Neural cell (in vitro differentiated cells): ENCODE measurements around the gene HIPK2. TPM values are rescaled to one million over a fixed set of nuclear protein-coding genes. Genes with fewer than 3 reads are reported as not detected.

Experiments
- H2AFZ ChIP-seq: fragments of 200-600, 300-800 bp; sonication (generic), shearing (Covaris generic); 2 replicates; pipeline ENCODE4 v1.6.0; 2014; ENCODE audit warnings: low read depth, mild to moderate bottlenecking, antibody characterized with exemption, low read length, moderate library complexity
- H3F3A ChIP-seq: fragments of 200-600 bp; shearing (Covaris generic); 2 replicates; pipeline ENCODE4 v1.6.1; 2016; ENCODE audit warnings: mild to moderate bottlenecking, moderate library complexity, mixed read lengths, antibody characterized with exemption, low read length; ENCODE audit not compliant: insufficient read depth, poor library complexity, severe bottlenecking
- H3K27ac ChIP-seq: fragments of 200-600, 300-800 bp; sonication (generic), shearing (Covaris generic); 2 replicates; pipeline ENCODE4 v1.5.1; 2014; ENCODE audit warnings: mild to moderate bottlenecking, low read length, moderate library complexity
- H3K27me3 ChIP-seq: fragments of 300-800, 200-600 bp; sonication (generic), shearing (Covaris generic); 2 replicates; pipeline ENCODE4 v1.6.0; 2014; ENCODE audit warnings: mild to moderate bottlenecking, low read depth, low read length, moderate library complexity; ENCODE audit not compliant: insufficient read depth
- H3K36me3 ChIP-seq: fragments of 300-800, 200-600 bp; sonication (generic), shearing (Covaris generic); 2 replicates; pipeline ENCODE4 v1.5.1; 2014; ENCODE audit warnings: mild to moderate bottlenecking, antibody characterized with exemption, low read length, moderate library complexity; ENCODE audit not compliant: insufficient read depth
- H3K4me2 ChIP-seq: fragments of 300-800, 200-600 bp; sonication (generic), shearing (Covaris generic); 2 replicates; pipeline ENCODE4 v1.6.0; 2014; ENCODE audit warnings: mild to moderate bottlenecking, low read length
- H3K4me3 ChIP-seq: fragments of 300-800, 200-600 bp; sonication (generic), shearing (Covaris generic); 2 replicates; pipeline ENCODE4 v1.5.1; 2014; ENCODE audit warnings: mild to moderate bottlenecking, low read length, moderate library complexity
- H3K79me2 ChIP-seq: fragments of 200-600 bp; shearing (Covaris generic); replicated peaks from 2 replicates; pipeline ENCODE4 v1.6.0; 2014; ENCODE audit warnings: mild to moderate bottlenecking, low read length, moderate library complexity; ENCODE audit not compliant: insufficient read depth
- H3K9ac ChIP-seq: fragments of 300-800, 200-600 bp; sonication (generic), shearing (Covaris generic); 2 replicates; pipeline ENCODE4 v1.6.1; 2016; ENCODE audit warnings: mild to moderate bottlenecking, low read length, mixed read lengths
- H3K9me2 ChIP-seq: fragments of 200-600 bp; shearing (Covaris generic); 2 replicates; pipeline ENCODE4 v1.6.1; 2016; ENCODE audit warnings: mild to moderate bottlenecking, low read length, mixed read lengths; ENCODE audit not compliant: insufficient read depth
- H3K9me3 ChIP-seq: fragments of 200-600, 300-800 bp; sonication (generic), shearing (Covaris generic); 2 replicates; pipeline ENCODE4 v1.6.1; 2016; ENCODE audit warnings: mild to moderate bottlenecking, mixed run types, low read length, moderate library complexity, mixed read lengths
- H4K20me1 ChIP-seq: fragments of 200-600 bp; shearing (Covaris generic); 2 replicates; pipeline ENCODE4 v1.6.1; 2016; ENCODE audit warnings: mild to moderate bottlenecking, mixed run types; ENCODE audit not compliant: insufficient read depth
- CTCF ChIP-seq: fragments of 450-650 bp; IDR thresholded peaks from 2 replicates; pipeline ENCODE4 v1.5.1; 2014; ENCODE audit warnings: antibody characterized with exemption, mild to moderate bottlenecking, moderate library complexity; ENCODE audit not compliant: poor library complexity, severe bottlenecking
- EP300 ChIP-seq: fragments of 450-650 bp; conservative IDR thresholded peaks from 2 replicates; pipeline ENCODE4 v1.6.1; 2014; ENCODE audit warnings: antibody characterized with exemption, mild to moderate bottlenecking, moderate library complexity; ENCODE audit not compliant: poor library complexity, severe bottlenecking
- EZH2 ChIP-seq: fragments of 200-600, 300-800 bp; shearing (Covaris generic), sonication (generic); IDR thresholded peaks from 2 replicates; pipeline ENCODE4 v1.6.1; 2014; ENCODE audit warnings: antibody characterized with exemption, low read length, borderline replicate concordance, mild to moderate bottlenecking; ENCODE audit not compliant: insufficient read depth, poor library complexity, severe bottlenecking
- MXI1 ChIP-seq: fragments of 450-650 bp; conservative IDR thresholded peaks from 2 replicates; pipeline ENCODE4 v1.6.1; 2014; ENCODE audit warnings: antibody characterized with exemption, mild to moderate bottlenecking; ENCODE audit not compliant: poor library complexity, severe bottlenecking
- POLR2AphosphoS5 ChIP-seq: IDR thresholded peaks from 2 replicates; pipeline ENCODE4 v1.6.1; 2012
- RAD21 ChIP-seq: fragments of 450-650 bp; conservative IDR thresholded peaks from 2 replicates; pipeline ENCODE4 v1.6.1; 2014; ENCODE audit warnings: antibody characterized with exemption, mild to moderate bottlenecking, moderate library complexity
- REST ChIP-seq: IDR thresholded peaks from 2 replicates; pipeline ENCODE4 v1.6.1; 2012; ENCODE audit warnings: borderline replicate concordance
- SMC3 ChIP-seq: fragments of 450-650 bp; conservative IDR thresholded peaks from 2 replicates; pipeline ENCODE4 v1.6.1; 2014; ENCODE audit warnings: antibody characterized with exemption, mild to moderate bottlenecking, moderate library complexity; ENCODE audit not compliant: poor library complexity
- TAF1 ChIP-seq: IDR thresholded peaks from 2 replicates; pipeline ENCODE4 v1.6.1; 2012; ENCODE audit warnings: low read depth
- polyA plus RNA-seq: library from polyadenylated mRNA; depleted of rRNA; stranded (reverse); fragments of >200 nt; gene quantifications from 2 replicates; pipeline ENCODE4 v1.2.3, GENCODE V29; 2014

HIPK2 gene
- polyA plus RNA-seq, 1 donor from 2014 or later: 8.5 TPM

- no peak overlapping the region for H3K9ac ChIP-seq
- H3K36me3 ChIP-seq: no peaks in the 10 kb centered on the region
- peaks cover 54% of the 10 kb centered on the region for H3K79me2 ChIP-seq
- no peak overlapping the region for H3K27ac ChIP-seq
- H2AFZ ChIP-seq: no peak overlapping the region
- no peaks in the 10 kb centered on the region for H3K27me3 ChIP-seq
- H4K20me1 ChIP-seq: no peaks in the 10 kb centered on the region
- no peaks in the 10 kb centered on the region for H3K9me3 ChIP-seq
- TF ChIP-seq EZH2 (no peak), POLR2AphosphoS5 (no peak), CTCF (no peak), TAF1 (no peak), EP300 (no peak), SMC3 (no peak), REST (no peak), MXI1 (no peak), RAD21 (no peak)
- no peaks in the 10 kb centered on the region for H3F3A ChIP-seq
- no peaks in the 10 kb centered on the region for H3K9me2 ChIP-seq
- H3K4me3 ChIP-seq: no peak overlapping the region
- H3K4me2 ChIP-seq: no peak overlapping the region
Observed at GRCh38 chr7:139721821-139722220, 56.0 kb downstream of the HIPK2 start.

- no peak overlapping the region for H3K27ac ChIP-seq
- no peaks in the 10 kb centered on the region for H4K20me1 ChIP-seq
- no peak overlapping the region for H3K4me2 ChIP-seq
Observed at GRCh38 chr7:139721417-139721816, 56.4 kb downstream of the HIPK2 start.

More at GRCh38 chr7:139721417-139721816, 56.4 kb downstream of the HIPK2 start:
- Histone ChIP-seq H3K9ac (no peak overlapping the region), H3K36me3 (peaks cover 3% of the 10 kb centered on the region), H3K9me2 (no peaks in the 10 kb centered on the region), H3K79me2 (peaks cover 50% of the 10 kb centered on the region), H3F3A (no peaks in the 10 kb centered on the region), H2AFZ (no peak overlapping the region), H3K9me3 (no peaks in the 10 kb centered on the region), H3K4me3 (no peak overlapping the region), H3K27me3 (no peaks in the 10 kb centered on the region)
- TF ChIP-seq EP300 (no peak), CTCF (no peak), MXI1 (no peak), TAF1 (no peak), EZH2 (no peak), REST (no peak), SMC3 (no peak), RAD21 (no peak), POLR2AphosphoS5 (no peak)
